ENCODE results near the gene PDE7B. TPM values are rescaled to one million over a fixed set of nuclear protein-coding genes. Genes with fewer than 3 reads are reported as not detected.

Gene PDE7B
- total and polyA plus RNA-seq, 2 donors from 2014 or later: 4.6 to 15.4 TPM

- DNase-seq: no peak
- H3K36me3 ChIP-seq (ENCODE audit: control insufficient read depth in 2 of 3, insufficient read depth in 3 of 3, low read length in 3 of 3): no peaks in the 10 kb centered on the region
- H3K27ac ChIP-seq (ENCODE audit: low read depth in 2 of 2, low read length in 2 of 2): no peak overlapping the region
- H3K4me3 ChIP-seq (ENCODE audit: low read length in 3 of 3): no peak overlapping the region
- no peak for TF ChIP-seq CTCF (IDR thresholded peaks at IDR 0.05; ENCODE audit: borderline replicate concordance, extremely low read depth, insufficient read depth)
- no peaks in the 10 kb centered on the region for H3K27me3 ChIP-seq (ENCODE audit: control insufficient read depth, insufficient read depth, low read length)
- no peaks in the 10 kb centered on the region for H3K9me3 ChIP-seq (ENCODE audit: control insufficient read depth in 2 of 3, insufficient read depth in 1 of 3, low read length in 3 of 3)
- H3K9ac ChIP-seq (ENCODE audit: low read length in 3 of 3): no peak overlapping the region
- FAIRE-seq: no peak
- H3K4me1 ChIP-seq (ENCODE audit: control insufficient read depth in 2 of 3, insufficient read depth in 2 of 3, low read depth in 1 of 3, low read length in 3 of 3): no peaks in the 10 kb centered on the region
- intact Hi-C loops (cut with DNase I): no loop called here
Measured at GRCh38 chr6:135946674-135947073, 95.2 kb downstream of the PDE7B start.

- Histone ChIP-seq H3K36me3 (ENCODE audit: control insufficient read depth in 2 of 3, insufficient read depth in 3 of 3, low read length in 3 of 3) (no peaks in the 10 kb centered on the region), H3K9me3 (ENCODE audit: control insufficient read depth in 2 of 3, insufficient read depth in 1 of 3, low read length in 3 of 3) (no peaks in the 10 kb centered on the region), H3K9ac (ENCODE audit: low read length in 3 of 3) (no peak overlapping the region), H3K4me3 (ENCODE audit: low read length in 3 of 3) (no peak overlapping the region), H3K4me1 (ENCODE audit: control insufficient read depth in 2 of 3, insufficient read depth in 2 of 3, low read depth in 1 of 3, low read length in 3 of 3) (no peaks in the 10 kb centered on the region), H3K27me3 (ENCODE audit: control insufficient read depth, insufficient read depth, low read length) (no peaks in the 10 kb centered on the region), H3K27ac (ENCODE audit: low read depth in 2 of 2, low read length in 2 of 2) (no peak overlapping the region)
- intact Hi-C loops (cut with DNase I): no loop called here
- DNase-seq: no peak
- TF ChIP-seq CTCF (IDR thresholded peaks at IDR 0.05; ENCODE audit: borderline replicate concordance, extremely low read depth, insufficient read depth): no peak
- FAIRE-seq: no peak
Measured at GRCh38 chr6:135950669-135951068, 99.2 kb downstream of the PDE7B start.

GRCh38 chr6:135951169-135951568 is 99.7 kb downstream of the PDE7B start:
- Histone ChIP-seq H3K4me1 (ENCODE audit: control insufficient read depth in 2 of 3, insufficient read depth in 2 of 3, low read depth in 1 of 3, low read length in 3 of 3) (no peaks in the 10 kb centered on the region), H3K4me3 (ENCODE audit: low read length in 3 of 3) (no peak overlapping the region), H3K36me3 (ENCODE audit: control insufficient read depth in 2 of 3, insufficient read depth in 3 of 3, low read length in 3 of 3) (no peaks in the 10 kb centered on the region), H3K27me3 (ENCODE audit: control insufficient read depth, insufficient read depth, low read length) (no peaks in the 10 kb centered on the region), H3K9me3 (ENCODE audit: control insufficient read depth in 2 of 3, insufficient read depth in 1 of 3, low read length in 3 of 3) (no peaks in the 10 kb centered on the region), H3K27ac (ENCODE audit: low read depth in 2 of 2, low read length in 2 of 2) (no peak overlapping the region), H3K9ac (ENCODE audit: low read length in 3 of 3) (no peak overlapping the region)
- intact Hi-C loops (cut with DNase I): no loop called here
- no peak for TF ChIP-seq CTCF (IDR thresholded peaks at IDR 0.05; ENCODE audit: borderline replicate concordance, extremely low read depth, insufficient read depth)
- no peak for FAIRE-seq
- no peak for DNase-seq

- FAIRE-seq: no peak
- Histone ChIP-seq H3K36me3 (ENCODE audit: control insufficient read depth in 2 of 3, insufficient read depth in 3 of 3, low read length in 3 of 3) (no peaks in the 10 kb centered on the region), H3K27me3 (ENCODE audit: control insufficient read depth, insufficient read depth, low read length) (no peaks in the 10 kb centered on the region), H3K4me3 (ENCODE audit: low read length in 3 of 3) (no peak overlapping the region), H3K9ac (ENCODE audit: low read length in 3 of 3) (no peak overlapping the region), H3K27ac (ENCODE audit: low read depth in 2 of 2, low read length in 2 of 2) (no peak overlapping the region), H3K9me3 (ENCODE audit: control insufficient read depth in 2 of 3, insufficient read depth in 1 of 3, low read length in 3 of 3) (no peaks in the 10 kb centered on the region), H3K4me1 (ENCODE audit: control insufficient read depth in 2 of 3, insufficient read depth in 2 of 3, low read depth in 1 of 3, low read length in 3 of 3) (no peaks in the 10 kb centered on the region)
- intact Hi-C loops (cut with DNase I): no loop called here
- no peak for DNase-seq
- no peak for TF ChIP-seq CTCF (IDR thresholded peaks at IDR 0.05; ENCODE audit: borderline replicate concordance, extremely low read depth, insufficient read depth)
Measured at GRCh38 chr6:135953818-135954217, 102.3 kb downstream of the PDE7B start.

All from kidney (tissue), 14 donors.